Nephron progenitor cell (in vitro differentiated cells): ENCODE measurements around the gene SLC4A7.
"Not testable (repeated sequence)": the region's sequence is repeated elsewhere in the genome, so short reads cannot be mapped to it uniquely, and the experiment has no call there.

Source experiments
- DNase-seq: peaks from one replicate; pipeline ENCODE4 v3.0.0; 2021
- H3K27ac Mint-ChIP-seq: 2 replicates; pipeline ENCODE4 v1.8.0; 2021; ENCODE audit warnings: mild to moderate bottlenecking, moderate library complexity, mixed read lengths
- H3K27me3 Mint-ChIP-seq: 2 replicates; pipeline ENCODE4 v1.8.0; 2021; ENCODE audit warnings: mild to moderate bottlenecking, low read depth, mixed read lengths; ENCODE audit not compliant: poor library complexity
- H3K36me3 Mint-ChIP-seq: 2 replicates; pipeline ENCODE4 v1.8.0; 2021; ENCODE audit warnings: low read depth, mixed read lengths
- H3K4me1 Mint-ChIP-seq: 2 replicates; pipeline ENCODE4 v1.8.0; 2021; ENCODE audit warnings: mixed read lengths
- H3K4me3 Mint-ChIP-seq: 2 replicates; pipeline ENCODE4 v1.8.0; 2021; ENCODE audit warnings: mild to moderate bottlenecking, moderate library complexity, mixed read lengths
- H3K9me3 Mint-ChIP-seq: 2 replicates; pipeline ENCODE4 v1.8.0; 2021; ENCODE audit warnings: mild to moderate bottlenecking, moderate library complexity, mixed read lengths
- CTCF ChIP-seq: fragments of 200-600 bp; sonication (generic); IDR thresholded peaks from 2 replicates; pipeline ENCODE4 v1.5.0; 2021; ENCODE audit warnings: antibody characterized with exemption

SLC4A7 gene

GRCh38 chr3:27422617-27423016 is 61.6 kb downstream of the SLC4A7 start:
- Mint-ChIP-seq H3K27me3 (no peaks in the 10 kb centered on the region), H3K27ac (no peak overlapping the region), H3K4me1 (peaks cover 9% of the 10 kb centered on the region), H3K9me3 (no peaks in the 10 kb centered on the region), H3K36me3 (peaks cover 61% of the 10 kb centered on the region), H3K4me3 (no peak overlapping the region)
- no peak for TF ChIP-seq CTCF
- no peak for DNase-seq

- H3K27ac Mint-ChIP-seq = peak overlapping the region; percentile 50
- H3K4me3 Mint-ChIP-seq = no peak overlapping the region
- no peaks in the 10 kb centered on the region for H3K9me3 Mint-ChIP-seq
- H3K36me3 Mint-ChIP-seq = peaks cover 66% of the 10 kb centered on the region
- DNase-seq = no peak
- no peaks in the 10 kb centered on the region for H3K27me3 Mint-ChIP-seq
- no peak for TF ChIP-seq CTCF
- no peaks in the 10 kb centered on the region for H3K4me1 Mint-ChIP-seq
Measured at GRCh38 chr3:27415202-27415601, 69.0 kb downstream of the SLC4A7 start.

- peaks cover 70% of the 10 kb centered on the region for H3K36me3 Mint-ChIP-seq
- no peaks in the 10 kb centered on the region for H3K27me3 Mint-ChIP-seq
- DNase-seq = no peak
- no peak for TF ChIP-seq CTCF
- peak overlapping the region; percentile 90 for H3K27ac Mint-ChIP-seq
- H3K4me1 Mint-ChIP-seq = no peaks in the 10 kb centered on the region
- H3K9me3 Mint-ChIP-seq = no peaks in the 10 kb centered on the region
- H3K4me3 Mint-ChIP-seq = no peak overlapping the region
Measured at GRCh38 chr3:27392950-27393679, 91.1 kb downstream of the SLC4A7 start.

GRCh38 chr3:27392414-27392813 is 91.8 kb downstream of the SLC4A7 start:
- not testable (repeated sequence) for H3K4me1 Mint-ChIP-seq, H3K4me3 Mint-ChIP-seq, H3K9me3 Mint-ChIP-seq, H3K27me3 Mint-ChIP-seq, DNase-seq
- Mint-ChIP-seq H3K36me3 (peaks cover 69% of the 10 kb centered on the region), H3K27ac (peak overlapping the region; percentile 43)

GRCh38 chr3:27391796-27392195 is 92.4 kb downstream of the SLC4A7 start:
- H3K4me3 Mint-ChIP-seq = no peak overlapping the region
- no peaks in the 10 kb centered on the region for H3K27me3 Mint-ChIP-seq
- H3K4me1 Mint-ChIP-seq = no peaks in the 10 kb centered on the region
- peak overlapping the region; percentile 92 for H3K27ac Mint-ChIP-seq
- DNase-seq = no peak
- no peaks in the 10 kb centered on the region for H3K9me3 Mint-ChIP-seq
- peaks cover 66% of the 10 kb centered on the region for H3K36me3 Mint-ChIP-seq
- TF ChIP-seq CTCF = no peak

- H3K27ac Mint-ChIP-seq = peak overlapping the region; percentile 92
- H3K27me3 Mint-ChIP-seq = no peaks in the 10 kb centered on the region
- H3K9me3 Mint-ChIP-seq = no peaks in the 10 kb centered on the region
- TF ChIP-seq CTCF = no peak
- peaks cover 64% of the 10 kb centered on the region for H3K36me3 Mint-ChIP-seq
- DNase-seq = no peak
- H3K4me3 Mint-ChIP-seq = no peak overlapping the region
- H3K4me1 Mint-ChIP-seq = no peaks in the 10 kb centered on the region
Measured at GRCh38 chr3:27387625-27388024, 96.6 kb downstream of the SLC4A7 start.
